VCaP (cell line): ENCODE measurements around the gene DNAAF3.

Experiments
- H3K27ac ChIP-seq: fragments of 450-650 bp; 2 replicates; pipeline ENCODE4 v1.5.1; 2017
- TF ChIP-seq, protein P1 (sequence below): fragments of 450-650 bp; conservative IDR thresholded peaks from 2 replicates; pipeline ENCODE4 v1.5.1; 2017; ENCODE audit warnings: mild to moderate bottlenecking, moderate library complexity

The DNAAF3 gene

DNA sequence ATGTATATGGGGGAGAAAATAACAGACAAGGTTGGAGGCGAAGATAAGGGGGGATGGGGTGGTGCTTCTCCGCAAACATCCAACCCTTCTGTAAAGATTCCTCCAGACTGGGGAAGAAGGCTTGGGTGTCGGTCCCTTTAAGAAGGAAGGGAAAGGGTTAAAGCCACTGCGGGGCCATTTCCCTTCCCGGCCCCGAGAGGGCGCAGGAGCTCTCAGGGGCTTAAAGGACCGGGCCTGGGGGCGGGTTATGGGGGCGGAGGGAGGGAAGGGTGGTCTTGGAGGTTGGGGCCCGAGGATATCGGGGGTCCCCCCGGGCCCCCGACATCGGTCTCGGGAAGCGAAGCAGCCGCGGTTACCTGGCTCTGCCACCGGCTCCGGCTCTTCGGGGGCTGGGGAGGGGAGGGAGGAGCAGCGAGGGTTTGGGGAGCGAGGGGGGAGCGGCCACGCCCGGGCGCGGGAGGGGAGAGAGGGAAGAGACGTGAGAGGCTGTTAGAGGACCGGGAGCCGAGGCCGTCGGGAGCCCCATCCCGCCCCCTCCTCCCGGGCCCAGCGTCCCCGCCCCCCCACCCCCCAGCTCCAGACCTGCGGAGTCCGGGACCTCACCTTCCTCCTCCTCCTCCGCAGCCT, 20.2 kb downstream of the DNAAF3 start:
- TF ChIP-seq, protein P1, sequence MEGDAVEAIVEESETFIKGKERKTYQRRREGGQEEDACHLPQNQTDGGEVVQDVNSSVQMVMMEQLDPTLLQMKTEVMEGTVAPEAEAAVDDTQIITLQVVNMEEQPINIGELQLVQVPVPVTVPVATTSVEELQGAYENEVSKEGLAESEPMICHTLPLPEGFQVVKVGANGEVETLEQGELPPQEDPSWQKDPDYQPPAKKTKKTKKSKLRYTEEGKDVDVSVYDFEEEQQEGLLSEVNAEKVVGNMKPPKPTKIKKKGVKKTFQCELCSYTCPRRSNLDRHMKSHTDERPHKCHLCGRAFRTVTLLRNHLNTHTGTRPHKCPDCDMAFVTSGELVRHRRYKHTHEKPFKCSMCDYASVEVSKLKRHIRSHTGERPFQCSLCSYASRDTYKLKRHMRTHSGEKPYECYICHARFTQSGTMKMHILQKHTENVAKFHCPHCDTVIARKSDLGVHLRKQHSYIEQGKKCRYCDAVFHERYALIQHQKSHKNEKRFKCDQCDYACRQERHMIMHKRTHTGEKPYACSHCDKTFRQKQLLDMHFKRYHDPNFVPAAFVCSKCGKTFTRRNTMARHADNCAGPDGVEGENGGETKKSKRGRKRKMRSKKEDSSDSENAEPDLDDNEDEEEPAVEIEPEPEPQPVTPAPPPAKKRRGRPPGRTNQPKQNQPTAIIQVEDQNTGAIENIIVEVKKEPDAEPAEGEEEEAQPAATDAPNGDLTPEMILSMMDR, result peak; percentile 94
- peak overlapping the region; percentile 56; the same call in 1 of the 2 replicates for H3K27ac ChIP-seq

DNA sequence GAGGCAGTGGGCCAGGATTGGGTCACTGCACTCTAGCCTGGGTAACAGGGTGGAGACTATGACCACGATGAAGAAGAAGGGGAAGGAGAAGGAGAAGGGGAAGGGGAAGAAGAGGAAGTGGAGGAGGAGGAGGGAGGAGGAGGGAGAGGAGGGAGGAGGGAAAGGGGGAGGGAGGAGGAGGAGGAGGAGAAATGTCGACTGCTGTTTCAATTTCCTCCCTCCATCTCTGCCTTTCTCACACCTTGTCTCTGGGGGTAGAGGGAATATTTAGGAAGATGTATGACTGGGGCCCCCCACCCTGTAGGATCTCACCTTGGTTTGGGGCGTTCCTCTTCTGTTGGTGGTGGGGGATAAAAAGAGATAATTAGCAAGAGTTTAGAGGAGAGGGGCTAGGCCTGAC, 21.2 kb downstream of the DNAAF3 start:
- TF ChIP-seq, protein P1, result no peak
- no peak overlapping the region for H3K27ac ChIP-seq

DNA sequence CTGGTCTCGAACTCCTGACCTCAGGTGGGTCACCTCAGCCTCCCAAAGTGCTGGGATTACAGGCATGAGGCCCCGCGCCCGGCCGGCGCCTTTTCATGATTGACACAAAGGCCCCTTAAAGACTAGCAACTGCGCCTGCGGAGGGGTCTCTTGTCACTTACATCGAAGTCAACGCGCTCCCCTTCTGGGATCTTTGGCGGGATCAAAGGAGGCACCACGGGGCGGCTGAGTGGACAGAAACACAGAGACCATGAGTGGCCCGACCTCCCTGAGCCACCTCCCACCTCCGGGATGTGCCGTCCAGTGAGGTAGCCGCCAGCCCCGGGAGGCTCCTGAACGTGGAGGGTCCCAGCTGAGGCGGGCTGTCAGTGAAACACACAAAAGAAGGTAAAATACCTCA, 24.7 kb downstream of the DNAAF3 start:
- TF ChIP-seq, protein P1, result no peak
- H3K27ac ChIP-seq, result no peak overlapping the region

DNA sequence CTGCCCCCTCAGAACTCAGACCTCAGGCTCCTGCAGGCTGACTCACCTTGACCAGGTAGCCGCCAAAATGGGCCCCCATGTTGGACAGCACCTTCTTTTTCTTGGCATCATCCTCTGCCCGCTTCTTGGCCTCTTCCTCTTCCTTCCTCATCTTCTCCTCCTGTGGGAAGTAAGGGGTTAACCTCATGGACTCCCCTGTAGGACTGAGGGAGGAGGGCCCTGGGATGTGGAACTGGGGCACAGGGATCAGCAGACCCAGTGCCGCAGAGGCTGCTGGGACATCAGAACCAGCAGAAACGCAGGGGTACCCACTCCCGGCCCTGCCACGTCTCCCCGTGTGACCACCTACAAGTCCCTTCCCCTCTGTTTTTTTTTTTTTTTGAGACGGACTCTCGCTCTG, 28.5 kb downstream of the DNAAF3 start:
- H3K27ac ChIP-seq, result no peak overlapping the region
- TF ChIP-seq, protein P1, result no peak

DNA sequence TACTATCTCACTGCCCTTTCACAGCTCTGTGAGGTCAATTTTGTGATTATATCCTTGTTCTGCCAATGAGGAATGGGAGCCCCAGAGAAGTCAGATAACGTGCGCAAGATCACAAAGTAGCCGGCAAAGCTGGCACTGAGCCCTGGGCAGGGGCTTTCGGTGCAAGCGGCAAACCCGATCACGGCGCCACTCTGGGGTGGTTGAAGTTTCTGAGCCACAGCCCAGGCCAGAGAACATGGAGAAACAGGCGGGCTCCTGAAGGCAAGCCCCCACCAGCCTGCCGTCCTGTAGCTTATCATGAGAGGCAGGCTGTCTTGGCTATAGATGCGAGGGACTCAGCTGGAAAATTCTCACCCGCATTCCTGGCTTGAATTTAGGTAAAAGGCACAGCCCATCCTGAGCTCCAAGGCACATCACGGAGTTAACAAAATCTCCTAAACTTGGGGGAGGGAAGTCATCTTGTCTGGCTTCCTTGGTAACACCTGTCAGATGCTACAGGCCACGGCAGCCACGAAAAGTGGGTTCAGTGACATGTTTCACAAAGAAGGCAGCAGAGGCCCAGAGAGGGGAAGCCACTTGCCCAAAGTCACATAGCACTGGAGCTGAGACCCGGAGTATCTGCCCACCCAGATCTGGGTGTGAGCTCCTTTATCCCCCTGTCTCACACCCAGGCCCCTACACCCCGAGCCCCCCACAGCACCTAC, 29.9 kb downstream of the DNAAF3 start:
- TF ChIP-seq, protein P1, result no peak

DNA sequence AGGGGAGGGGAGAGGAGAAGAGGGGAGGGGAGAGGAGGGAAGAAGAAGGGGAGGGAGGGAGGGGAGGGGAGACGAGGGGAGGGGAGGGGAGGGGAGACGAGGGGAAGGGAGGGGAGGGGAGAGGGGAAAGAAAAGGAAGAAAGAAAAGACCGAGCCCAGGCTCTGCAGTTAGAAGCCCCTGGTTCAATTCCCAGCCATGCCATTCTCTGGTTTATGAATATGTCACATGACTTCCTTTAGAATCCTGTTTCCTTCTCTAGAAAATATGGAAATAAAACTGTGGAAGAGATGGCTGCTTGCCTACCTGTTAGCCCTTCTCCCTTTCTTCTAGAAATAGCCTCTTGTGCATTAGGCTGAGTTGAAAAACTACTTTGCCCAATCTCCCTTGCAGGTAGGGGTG, 31.7 kb downstream of the DNAAF3 start:
- H3K27ac ChIP-seq, result no peak overlapping the region
- TF ChIP-seq, protein P1, result no peak

More for the DNA sequence above, 29.9 kb downstream of the DNAAF3 start:
- H3K27ac ChIP-seq, result no peak overlapping the region

DNA sequence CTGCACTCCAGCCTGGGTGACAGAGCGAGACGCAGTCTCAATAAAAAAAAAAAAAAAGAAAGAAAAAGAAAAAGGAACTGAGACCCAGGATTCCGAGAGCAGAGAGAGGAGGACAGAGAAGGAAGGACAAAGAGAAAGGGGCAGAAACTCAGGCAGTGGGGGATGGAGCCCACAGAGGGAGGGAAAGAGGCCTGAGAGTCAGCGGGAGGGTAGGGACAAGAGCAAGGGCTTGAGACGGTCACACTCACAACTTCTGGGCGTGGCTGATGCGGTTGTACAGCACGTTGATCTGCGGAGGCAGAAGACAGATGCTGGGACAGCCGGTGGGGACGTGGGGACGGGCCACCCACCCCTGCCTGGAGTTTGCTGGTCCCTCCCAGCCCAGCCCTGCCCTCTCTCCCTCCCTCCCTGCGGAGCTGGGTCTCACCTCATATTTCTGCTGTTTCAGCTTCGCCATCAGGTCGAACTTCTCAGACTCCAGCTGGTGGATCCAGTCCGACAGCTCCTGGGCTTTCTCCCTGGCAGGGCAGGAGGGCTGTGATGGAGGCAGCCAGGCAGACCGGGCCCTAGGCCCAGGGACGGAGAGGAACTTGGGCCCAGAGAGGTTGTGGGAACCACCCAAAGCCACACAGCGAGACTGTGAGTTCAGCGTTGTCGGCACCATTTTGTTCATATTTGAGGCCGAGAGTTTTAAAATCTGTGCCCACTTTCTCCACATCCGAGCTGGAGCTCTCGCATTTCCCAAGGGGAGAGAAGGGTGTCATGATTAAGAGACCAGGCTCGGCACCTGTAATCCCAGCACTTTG, 32.6 kb downstream of the DNAAF3 start:
- TF ChIP-seq, protein P1, result no peak
- peak overlapping the region; percentile 34; the same call in 1 of the 2 replicates for H3K27ac ChIP-seq
